GM06990 (cell line): ENCODE measurements around the gene NAA40.
A peak's percentile ranks its signal among the peaks of the same experiment; 100 is the strongest.
"Not testable (repeated sequence)": the region's sequence is repeated elsewhere in the genome, so short reads cannot be mapped to it uniquely, and the experiment has no call there.

ENCODE experiments used
- DNase-seq: peaks from one replicate; pipeline ENCODE4 v3.0.0-alpha.2; 2011; ENCODE audit not compliant: insufficient read length; ENCODE audit errors: extremely low read depth
- H3K27me3 ChIP-seq: replicated peaks from 2 replicates; pipeline ENCODE4 v1.6.0; 2011; ENCODE audit warnings: low read length; ENCODE audit not compliant: control insufficient read depth, insufficient read depth
- H3K36me3 ChIP-seq: 2 replicates; pipeline ENCODE4 v1.5.1; 2011; ENCODE audit warnings: low read length; ENCODE audit not compliant: control insufficient read depth, insufficient read depth
- H3K4me3 ChIP-seq: replicated peaks from 2 replicates; pipeline ENCODE4 v1.5.1; 2011; ENCODE audit warnings: low read depth, mild to moderate bottlenecking, control low read depth, low read length
- CTCF ChIP-seq: IDR thresholded peaks from 2 replicates; pipeline ENCODE4 v1.5.1; 2011; ENCODE audit warnings: low read length, control low read depth, mild to moderate bottlenecking, inconsistent platforms; ENCODE audit not compliant: insufficient read depth, poor library complexity, severe bottlenecking

The NAA40 gene

GRCh38 chr11:63961608-63962412 is 23.0 kb downstream of the NAA40 start:
- H3K36me3 ChIP-seq: peaks cover 2% of the 10 kb centered on the region
- H3K27me3 ChIP-seq: no peaks in the 10 kb centered on the region
- H3K4me3 ChIP-seq: no peak overlapping the region
- no peak for DNase-seq
- TF ChIP-seq CTCF: no peak

- H3K27me3 ChIP-seq, DNase-seq, H3K36me3 ChIP-seq, H3K4me3 ChIP-seq: not testable (repeated sequence)
Observed at GRCh38 chr11:63963895-63964294, 25.1 kb downstream of the NAA40 start.

GRCh38 chr11:63966444-63966843 is 27.6 kb downstream of the NAA40 start:
- no peak for DNase-seq
- no peaks in the 10 kb centered on the region for H3K27me3 ChIP-seq
- TF ChIP-seq CTCF: no peak
- H3K4me3 ChIP-seq: no peak overlapping the region
- H3K36me3 ChIP-seq: no peaks in the 10 kb centered on the region

GRCh38 chr11:63969461-63969860 is 30.7 kb downstream of the NAA40 start:
- Histone ChIP-seq H3K36me3 (no peaks in the 10 kb centered on the region), H3K27me3 (no peaks in the 10 kb centered on the region), H3K4me3 (no peak overlapping the region)
- TF ChIP-seq CTCF: no peak
- DNase-seq: no peak

GRCh38 chr11:63970902-63971301 is 32.1 kb downstream of the NAA40 start:
- Histone ChIP-seq H3K36me3 (peaks cover 1% of the 10 kb centered on the region; the same call in 1 of the 2 replicates), H3K27me3 (no peaks in the 10 kb centered on the region), H3K4me3 (no peak overlapping the region)
- TF ChIP-seq CTCF: no peak
- no peak for DNase-seq

GRCh38 chr11:63973912-63974258 is 35.1 kb downstream of the NAA40 start:
- H3K36me3 ChIP-seq, DNase-seq, H3K27me3 ChIP-seq: not testable (repeated sequence)
- H3K4me3 ChIP-seq: peak overlapping the region; percentile 99
